Left kidney (tissue), 2 donors: ENCODE measurements around the gene RPRD1B. TPM values are rescaled to one million over a fixed set of nuclear protein-coding genes. Genes with fewer than 3 reads are reported as not detected.

Source experiments
- DNase-seq: peaks from one replicate; pipeline ENCODE4 v3.0.0-alpha.2; 2013
- polyA plus RNA-seq: library from polyadenylated mRNA; unstranded; fragments of 120-200 nt; gene quantifications from one replicate; pipeline ENCODE4 v1.2.1, GENCODE V29; 2013; ENCODE audit not compliant: insufficient read length

Gene RPRD1B
- polyA plus RNA-seq, 1 donor, result 43.6 TPM

DNA sequence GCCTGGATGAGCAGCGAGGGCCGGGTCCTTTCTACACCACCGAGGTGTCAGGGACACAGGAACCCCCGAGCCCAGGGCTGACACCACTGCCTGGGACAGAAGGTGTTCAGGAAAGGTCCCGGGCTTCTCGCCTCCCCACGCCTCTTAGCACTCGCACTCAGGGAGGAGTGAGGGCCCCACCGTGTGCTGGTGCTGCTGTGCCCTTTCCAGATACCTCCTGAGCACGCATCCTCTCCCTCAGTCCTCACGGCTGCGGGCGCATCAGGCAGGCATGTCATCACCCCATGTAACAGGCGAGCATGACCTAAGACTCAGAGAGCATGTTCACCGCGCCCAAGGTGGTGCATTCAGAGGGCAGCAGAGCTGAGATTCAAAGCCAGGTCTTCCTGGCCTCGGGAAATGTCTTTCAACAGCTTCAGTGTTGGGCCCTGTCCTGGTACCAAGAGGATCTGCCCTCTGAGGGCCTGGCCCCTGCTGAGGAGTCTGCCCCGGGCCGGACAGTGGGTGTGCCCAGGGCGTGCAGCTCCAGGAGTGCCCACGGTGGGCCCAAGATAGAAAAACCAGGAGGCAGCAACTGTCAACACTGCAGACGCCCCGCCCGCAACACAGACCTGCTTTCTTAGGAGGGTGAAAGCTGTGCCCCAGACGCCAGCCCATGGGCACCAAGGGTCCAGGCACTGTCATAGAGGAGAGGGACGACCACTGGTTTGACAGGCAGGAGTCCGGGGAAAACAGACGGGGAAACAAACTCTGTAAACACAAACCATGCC is 102.3 kb downstream of the RPRD1B start:
- DNase-seq, result no peak

- DNase-seq, result no peak
Observed at GRCh38 chr20:38136421-38137245, 103.1 kb downstream of the RPRD1B start.

DNA sequence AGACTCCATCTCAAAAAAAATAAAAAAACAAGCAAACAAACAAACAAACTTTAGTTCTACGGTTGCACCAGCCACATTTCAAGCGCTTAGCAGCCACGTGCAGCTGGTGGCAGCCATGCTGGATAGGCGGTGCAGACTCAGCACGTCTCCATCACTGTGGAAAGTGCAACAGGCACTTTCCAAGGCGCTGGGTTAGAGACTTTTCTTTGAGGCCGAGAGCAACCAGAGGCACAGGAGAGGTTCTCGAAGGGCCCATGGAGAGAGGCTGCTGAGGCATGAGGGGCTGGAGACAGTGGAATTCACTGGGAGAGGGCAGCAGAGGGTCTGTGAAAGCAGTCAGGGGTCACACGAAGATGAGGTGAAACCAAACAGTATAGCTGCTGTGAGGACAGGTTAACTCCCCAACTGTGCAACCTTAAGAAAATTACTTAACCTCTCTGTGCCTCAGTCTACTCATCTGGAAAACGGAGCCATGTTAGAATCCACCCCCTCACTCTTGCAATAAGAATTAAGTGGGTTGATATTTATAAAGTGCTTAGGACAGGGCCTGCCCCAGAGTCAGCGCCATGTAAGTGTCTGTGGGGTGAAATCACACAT is 104.0 kb downstream of the RPRD1B start:
- no peak for DNase-seq

GRCh38 chr20:38138086-38138778 is 104.7 kb downstream of the RPRD1B start:
- DNase-seq, result no peak

GRCh38 chr20:38139156-38139912 is 105.8 kb downstream of the RPRD1B start:
- no peak for DNase-seq

DNA sequence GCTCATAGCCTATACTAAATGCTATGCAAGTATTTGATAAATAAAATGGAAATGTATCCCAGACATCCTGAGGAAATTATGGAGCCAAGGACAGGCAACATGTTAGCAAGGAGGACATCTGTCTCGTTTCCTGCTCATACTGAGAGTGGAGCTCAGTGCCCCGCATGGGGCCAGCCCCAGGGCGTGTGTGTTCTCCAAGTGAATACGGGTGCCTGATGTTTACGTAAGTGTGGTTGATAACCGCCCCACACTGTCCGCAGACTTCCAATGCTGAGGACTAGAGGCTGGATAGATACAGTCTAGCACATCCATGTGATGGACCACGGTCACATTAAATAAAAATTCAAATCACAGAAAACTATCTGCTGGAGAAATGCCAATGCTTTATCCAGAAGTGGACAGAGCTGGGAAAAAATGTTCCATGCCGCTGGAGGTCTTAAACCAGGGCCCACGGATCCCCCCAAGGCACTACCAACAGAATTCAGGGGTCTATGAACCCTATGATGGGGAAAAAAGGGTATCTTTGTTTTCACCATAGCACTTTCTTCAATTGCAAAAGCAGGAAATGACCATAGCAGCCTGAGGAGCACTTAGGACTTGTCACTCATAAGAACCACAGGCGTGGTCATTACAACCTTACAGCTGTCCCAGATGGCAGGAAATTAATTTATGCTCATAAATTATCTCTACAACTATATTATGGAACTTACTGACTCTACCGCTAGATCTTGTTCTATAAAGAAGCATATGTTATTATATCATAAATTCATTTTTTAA is 106.6 kb downstream of the RPRD1B start:
- no peak for DNase-seq

GRCh38 chr20:38141204-38141888 is 107.8 kb downstream of the RPRD1B start:
- no peak for DNase-seq

Other genes starting within 250 kb of the RPRD1B start
- gene VSTM2L, start 130.6 kb upstream of the RPRD1B start, polyA plus RNA-seq, result 0.76 TPM
- gene TTI1, start 290 bp upstream of the RPRD1B start, polyA plus RNA-seq, result 38.4 TPM
- gene TGM2, start 131.5 kb downstream of the RPRD1B start, polyA plus RNA-seq, result 31.8 TPM
- 2.1 TPM for gene KIAA1755, start 227.0 kb downstream of the RPRD1B start, polyA plus RNA-seq